WI38 (cell line): ENCODE data around the gene ABCC3.

Experiments
- H3K4me3 ChIP-seq: 2 replicates; pipeline ENCODE4 v1.5.1; 2011; ENCODE audit warnings: low read depth, mild to moderate bottlenecking, control low read depth, low read length
- TF ChIP-seq, protein P1 (sequence below): IDR thresholded peaks from 2 replicates; pipeline ENCODE4 v1.5.1; 2012; ENCODE audit warnings: low read depth, mild to moderate bottlenecking, control low read depth, low read length

The ABCC3 gene

GRCh38 chr17:50638606-50638965 lies 3.9 kb downstream of the ABCC3 start:
- TF ChIP-seq, protein P1, sequence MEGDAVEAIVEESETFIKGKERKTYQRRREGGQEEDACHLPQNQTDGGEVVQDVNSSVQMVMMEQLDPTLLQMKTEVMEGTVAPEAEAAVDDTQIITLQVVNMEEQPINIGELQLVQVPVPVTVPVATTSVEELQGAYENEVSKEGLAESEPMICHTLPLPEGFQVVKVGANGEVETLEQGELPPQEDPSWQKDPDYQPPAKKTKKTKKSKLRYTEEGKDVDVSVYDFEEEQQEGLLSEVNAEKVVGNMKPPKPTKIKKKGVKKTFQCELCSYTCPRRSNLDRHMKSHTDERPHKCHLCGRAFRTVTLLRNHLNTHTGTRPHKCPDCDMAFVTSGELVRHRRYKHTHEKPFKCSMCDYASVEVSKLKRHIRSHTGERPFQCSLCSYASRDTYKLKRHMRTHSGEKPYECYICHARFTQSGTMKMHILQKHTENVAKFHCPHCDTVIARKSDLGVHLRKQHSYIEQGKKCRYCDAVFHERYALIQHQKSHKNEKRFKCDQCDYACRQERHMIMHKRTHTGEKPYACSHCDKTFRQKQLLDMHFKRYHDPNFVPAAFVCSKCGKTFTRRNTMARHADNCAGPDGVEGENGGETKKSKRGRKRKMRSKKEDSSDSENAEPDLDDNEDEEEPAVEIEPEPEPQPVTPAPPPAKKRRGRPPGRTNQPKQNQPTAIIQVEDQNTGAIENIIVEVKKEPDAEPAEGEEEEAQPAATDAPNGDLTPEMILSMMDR, result no peak
- H3K4me3 ChIP-seq, result no peak overlapping the region

DNA sequence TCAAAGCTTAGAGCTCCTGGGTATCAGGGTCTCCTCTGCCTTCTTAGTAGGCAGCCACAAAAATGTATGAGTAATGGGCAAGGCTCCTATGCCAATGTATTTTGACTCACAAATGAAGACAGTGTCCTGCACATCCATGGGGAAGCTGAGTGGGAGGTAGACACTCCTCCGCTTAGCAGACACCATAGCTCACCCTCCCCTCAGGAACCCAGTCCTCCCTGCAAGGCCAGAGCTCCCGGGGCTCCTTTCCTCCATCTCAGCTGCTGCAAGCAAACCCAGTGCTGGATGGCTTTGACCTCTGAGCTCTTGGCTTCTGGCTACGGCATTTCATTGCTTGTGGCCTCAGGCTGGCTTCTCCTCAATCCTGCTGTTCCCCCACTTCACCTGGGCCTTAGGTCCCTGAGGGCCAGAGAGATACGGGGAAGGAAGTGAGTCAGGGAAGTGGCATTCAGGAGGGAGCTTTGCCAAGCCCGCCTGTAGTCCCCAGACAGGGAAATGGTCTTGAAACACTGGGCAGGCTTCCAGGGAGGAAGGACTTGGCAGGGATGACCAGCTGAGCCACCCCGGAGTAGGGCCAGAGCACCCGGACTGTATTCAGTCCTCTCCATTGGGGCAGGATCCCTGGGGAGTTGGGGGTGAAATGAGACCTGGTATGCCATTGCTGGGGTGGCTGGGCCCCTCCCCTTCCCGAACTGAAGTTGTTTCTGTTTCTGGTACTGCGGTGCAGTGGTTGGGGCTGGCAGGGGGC lies 4.5 kb downstream of the ABCC3 start:
- TF ChIP-seq, protein P1, result no peak
- 0 out of 2 replicates have a peak overlapping the region, but pooled peaks have one; percentile 15 for H3K4me3 ChIP-seq

- TF ChIP-seq, protein P1, result no peak
- H3K4me3 ChIP-seq, result no peak overlapping the region
Measured at GRCh38 chr17:50640686-50641351, 6.1 kb downstream of the ABCC3 start.

DNA sequence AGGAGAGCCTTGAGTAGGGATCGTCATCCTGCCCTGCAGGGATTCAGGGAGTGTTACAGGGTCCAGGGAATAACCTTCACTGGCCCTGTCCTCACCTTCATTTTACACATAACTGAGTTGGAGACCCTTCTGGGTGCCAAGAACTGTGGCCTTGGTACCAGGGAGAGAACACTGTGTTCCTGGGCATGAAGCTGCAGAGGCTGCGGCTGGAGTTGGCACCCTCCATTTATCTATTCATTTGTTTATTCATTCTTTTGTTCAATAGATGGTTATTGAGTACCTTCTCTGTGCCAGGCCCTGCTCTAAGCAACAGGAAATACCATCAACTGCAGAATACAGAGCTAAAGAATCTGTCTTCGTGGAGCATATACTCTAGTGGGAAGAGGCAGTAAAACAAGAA lies 6.7 kb downstream of the ABCC3 start:
- no peak overlapping the region for H3K4me3 ChIP-seq
- TF ChIP-seq, protein P1, result no peak

DNA sequence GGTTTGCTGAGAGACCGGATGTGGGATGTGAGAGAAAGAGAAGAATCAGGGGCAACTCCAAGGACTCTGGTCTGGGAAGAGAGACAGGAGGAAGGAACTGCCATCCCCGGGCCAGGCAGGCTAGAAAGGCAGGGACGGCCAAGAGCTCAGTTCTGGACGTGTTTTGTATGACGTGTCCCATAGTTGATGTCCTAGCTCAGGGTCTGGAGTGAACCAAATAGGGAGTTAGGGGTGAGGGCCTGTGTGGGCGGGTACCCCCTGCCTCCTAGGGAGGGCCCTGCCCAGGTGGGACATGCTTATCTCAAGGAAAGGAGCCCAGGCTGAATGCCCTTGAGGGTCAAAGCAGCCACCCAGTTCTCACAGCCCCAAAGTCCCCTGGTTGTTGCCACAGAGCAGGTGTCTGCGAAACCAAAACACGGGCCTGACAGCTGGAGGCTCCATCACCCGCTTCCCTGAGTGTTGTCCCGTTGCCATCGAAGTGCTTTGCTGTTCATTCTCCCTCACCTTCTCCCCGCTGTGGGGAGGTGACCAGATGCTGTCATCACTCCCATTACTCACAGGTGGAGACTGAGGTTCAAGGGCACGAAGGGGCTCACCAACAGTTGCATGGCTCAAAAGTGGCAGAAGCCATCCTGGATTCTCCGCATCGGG lies 7.5 kb downstream of the ABCC3 start:
- H3K4me3 ChIP-seq, result no peak overlapping the region
- TF ChIP-seq, protein P1, result no peak

DNA sequence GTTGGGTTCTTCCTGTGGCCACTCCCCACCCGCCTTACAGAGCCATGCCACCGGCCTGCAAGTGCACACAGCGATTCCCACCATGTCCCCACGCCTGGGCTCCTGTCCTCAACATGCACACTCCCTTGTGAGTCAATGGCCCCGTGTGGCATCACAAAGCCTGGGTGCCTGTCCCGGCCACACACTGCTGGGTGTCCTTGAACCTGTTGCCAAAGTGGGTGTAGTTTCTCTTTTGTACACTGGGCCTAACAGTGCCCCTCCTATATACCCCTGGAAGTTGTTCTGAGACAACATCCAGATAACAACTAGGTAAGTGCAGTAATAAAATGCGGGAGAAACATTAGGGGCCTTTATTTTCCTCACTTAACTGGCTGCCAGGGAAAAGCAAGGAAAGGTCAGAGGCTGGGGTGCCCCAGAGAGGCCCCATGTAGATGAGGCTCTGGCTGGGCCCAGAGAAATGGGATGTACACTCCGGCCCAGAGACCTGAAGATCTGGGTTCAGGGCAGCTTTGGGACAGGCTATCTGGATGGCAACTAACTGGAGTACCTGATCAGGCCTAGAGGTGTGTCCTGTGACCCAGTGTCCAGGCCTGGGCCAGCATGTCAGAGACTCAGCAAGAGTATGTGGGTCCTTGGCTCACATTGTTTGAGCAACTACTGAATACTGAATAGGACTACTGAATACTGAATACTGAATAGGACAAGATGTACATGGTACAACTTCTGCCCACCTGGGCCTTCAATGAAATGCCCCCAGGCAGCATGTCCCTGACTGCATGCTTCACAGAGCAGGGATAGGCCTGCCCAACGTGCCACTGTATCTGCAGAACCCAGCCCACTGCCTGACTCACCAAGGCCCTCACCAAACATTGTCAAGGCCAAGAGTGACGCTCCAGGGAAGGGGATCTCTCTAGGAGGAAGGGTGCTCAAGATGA lies 8.3 kb downstream of the ABCC3 start:
- TF ChIP-seq, protein P1, result no peak
- no peak overlapping the region for H3K4me3 ChIP-seq
